GM18873 (cell line): Measurements from ENCODE around the gene TMEM116.
"Not testable (repeated sequence)": the region's sequence is repeated elsewhere in the genome, so short reads cannot be mapped to it uniquely, and the experiment has no call there.

Experiments
- ATAC-seq: cut with Tn5 transposase; IDR thresholded peaks from one replicate; pipeline ENCODE4 v1.9.1; 2021; ENCODE audit warnings: mild to moderate bottlenecking, moderate library complexity, moderate number of reproducible peaks; ENCODE audit not compliant: unreplicated experiment, low FRiP score

The TMEM116 gene

GRCh38 chr12:112010415-112011344 lies 2.3 kb downstream of the TMEM116 start:
- ATAC-seq = no peak

- ATAC-seq = not testable (repeated sequence)
These were observed 3.4 kb downstream of the TMEM116 start for GRCh38 chr12:112009596-112009995.

- ATAC-seq = no peak
These were observed 4.0 kb downstream of the TMEM116 start for GRCh38 chr12:112008918-112009317.

GRCh38 chr12:112007945-112008344 lies 5.0 kb downstream of the TMEM116 start:
- no peak for ATAC-seq

GRCh38 chr12:112005419-112006395 lies 7.3 kb downstream of the TMEM116 start:
- ATAC-seq = no peak

- ATAC-seq = no peak
These were observed 8.9 kb downstream of the TMEM116 start for GRCh38 chr12:112004041-112004440.

- ATAC-seq = no peak
These were observed 11.4 kb downstream of the TMEM116 start for GRCh38 chr12:112001576-112001975.

GRCh38 chr12:112000820-112001219 lies 12.1 kb downstream of the TMEM116 start:
- no peak for ATAC-seq

GRCh38 chr12:111999129-111999528 lies 13.8 kb downstream of the TMEM116 start:
- ATAC-seq = not testable (repeated sequence)

GRCh38 chr12:111998015-111998414 lies 14.9 kb downstream of the TMEM116 start:
- no peak for ATAC-seq

GRCh38 chr12:111997300-111997699 lies 15.7 kb downstream of the TMEM116 start:
- ATAC-seq = no peak

GRCh38 chr12:111995782-111996480 lies 17.0 kb downstream of the TMEM116 start:
- no peak for ATAC-seq

- not testable (repeated sequence) for ATAC-seq
These were observed 18.5 kb downstream of the TMEM116 start for GRCh38 chr12:111994211-111995111.

GRCh38 chr12:111993292-111994150 lies 19.4 kb downstream of the TMEM116 start:
- ATAC-seq = no peak

GRCh38 chr12:111992464-111992863 lies 20.5 kb downstream of the TMEM116 start:
- ATAC-seq = no peak

GRCh38 chr12:111991946-111992345 lies 21.0 kb downstream of the TMEM116 start:
- no peak for ATAC-seq

GRCh38 chr12:111991535-111991934 lies 21.4 kb downstream of the TMEM116 start:
- ATAC-seq = no peak

- no peak for ATAC-seq
These were observed 28.1 kb downstream of the TMEM116 start for GRCh38 chr12:111984820-111985219.
